ELF-1 (cell line): ENCODE results near the gene SLC12A7.
A peak's percentile ranks its signal among the peaks of the same experiment; 100 is the strongest.

Source experiments
- DNase-seq: peaks from one replicate; pipeline ENCODE4 v3.0.0-alpha.2; 2016; ENCODE audit warnings: low read depth, low spot score

The SLC12A7 gene

DNA sequence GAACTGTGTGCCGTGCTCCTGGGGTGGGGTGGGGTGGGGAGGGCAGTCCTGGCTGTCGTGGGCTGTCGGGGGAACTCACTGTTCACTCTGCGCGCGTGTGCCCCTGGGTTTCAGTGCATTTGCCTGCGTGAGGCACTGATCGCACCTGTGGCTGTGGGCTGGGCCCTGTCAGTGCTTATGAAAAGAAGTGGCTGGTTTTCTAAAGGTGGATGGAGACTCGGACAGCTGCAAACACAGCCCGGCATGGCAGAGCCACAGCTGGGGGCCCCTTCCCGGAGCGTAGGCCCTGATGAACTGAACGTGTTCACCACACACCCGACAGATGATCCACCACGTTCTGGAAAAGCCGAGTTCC, 60.5 kb downstream of the SLC12A7 start:
- DNase-seq = no peak

DNA sequence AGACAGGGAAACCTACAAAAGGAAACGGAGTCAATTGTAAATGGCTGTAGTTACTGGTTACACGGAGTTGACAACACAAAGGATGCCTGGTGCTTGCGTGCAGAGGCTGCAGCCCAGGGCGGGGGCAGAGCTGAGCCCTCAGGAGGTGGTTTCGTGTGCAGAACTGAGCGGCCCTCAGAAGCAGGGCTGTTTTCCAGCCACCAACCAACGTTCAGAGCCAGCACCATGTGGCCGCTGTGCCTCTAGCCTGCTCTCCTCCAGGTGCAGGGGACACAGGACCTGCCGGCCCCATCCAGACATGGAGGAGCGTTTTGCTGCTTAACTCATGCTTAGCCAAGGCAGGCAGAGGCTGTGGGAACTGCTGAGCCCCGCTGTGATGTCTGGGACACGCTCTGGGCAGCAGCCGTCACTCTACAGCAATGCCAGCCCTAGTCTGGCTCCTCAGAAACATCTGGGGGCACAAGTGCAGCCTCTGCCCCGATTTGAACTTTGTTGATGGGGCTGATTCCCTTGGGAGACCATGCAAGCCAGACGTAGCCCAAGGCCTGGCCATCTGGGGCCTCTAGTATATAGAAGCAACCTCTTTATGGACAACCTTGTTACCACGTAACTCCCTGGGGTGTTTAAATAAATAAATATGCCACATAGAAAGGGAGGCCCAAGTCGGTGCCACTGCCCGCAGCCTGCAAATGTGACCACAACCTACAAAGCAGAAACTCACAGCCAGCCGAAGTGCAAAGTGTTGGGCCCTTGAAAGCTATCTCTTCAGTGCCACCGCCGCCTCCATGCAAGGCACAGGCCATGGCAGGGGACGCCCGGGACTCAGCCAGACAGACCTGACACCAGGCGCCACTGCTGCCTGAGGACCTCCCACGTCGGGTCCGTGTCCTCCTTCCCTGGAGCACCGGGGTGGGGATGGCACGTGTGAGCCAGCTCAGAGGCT, 61.2 kb downstream of the SLC12A7 start:
- DNase-seq = peak; percentile 39

DNA sequence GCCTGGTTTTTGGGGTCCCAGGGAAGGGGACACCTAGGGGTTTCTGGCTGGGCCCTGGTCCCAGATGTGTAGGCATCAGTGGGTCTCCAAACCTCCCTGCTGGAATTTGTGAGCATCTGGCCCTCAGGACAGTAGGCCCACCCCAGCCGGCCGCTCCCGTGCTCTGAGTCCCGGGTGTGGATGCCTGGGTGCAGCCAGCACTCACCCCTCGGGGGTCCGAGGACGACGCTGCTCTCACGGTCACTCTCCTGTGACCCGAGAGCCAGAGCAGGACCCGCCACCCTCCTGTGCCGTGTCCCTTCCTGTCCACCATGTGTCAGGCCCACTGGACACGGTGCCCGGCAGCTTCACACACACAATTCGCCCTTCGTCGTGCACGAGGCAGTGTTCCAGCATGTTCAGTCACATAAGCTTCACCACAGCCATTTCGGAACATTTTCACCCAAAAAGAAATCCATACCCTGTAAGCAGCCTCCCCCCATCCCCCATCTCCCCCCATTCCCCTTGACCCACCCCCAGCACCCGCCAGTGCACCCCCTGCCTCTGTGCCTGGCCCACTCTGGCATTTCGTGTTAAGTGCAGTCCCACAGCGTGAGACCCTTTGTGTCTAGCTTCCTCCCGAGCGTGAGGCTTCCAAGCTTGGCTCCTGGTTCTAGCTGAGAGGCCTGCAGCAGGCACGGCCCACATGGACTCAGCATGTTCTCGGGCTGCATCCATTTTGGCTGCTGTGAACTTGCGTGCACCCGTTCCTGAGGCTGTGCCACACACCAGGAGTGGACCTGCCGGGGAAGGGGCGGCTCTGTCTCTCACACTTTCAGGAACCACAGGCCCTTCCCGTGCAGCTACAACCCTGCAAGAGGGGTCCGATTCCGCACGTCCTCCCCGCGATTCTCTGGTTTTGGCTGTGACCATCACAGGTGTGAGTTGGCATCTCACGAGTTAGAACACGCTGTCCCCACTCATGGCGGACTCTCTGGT, 62.7 kb downstream of the SLC12A7 start:
- no peak for DNase-seq

DNA sequence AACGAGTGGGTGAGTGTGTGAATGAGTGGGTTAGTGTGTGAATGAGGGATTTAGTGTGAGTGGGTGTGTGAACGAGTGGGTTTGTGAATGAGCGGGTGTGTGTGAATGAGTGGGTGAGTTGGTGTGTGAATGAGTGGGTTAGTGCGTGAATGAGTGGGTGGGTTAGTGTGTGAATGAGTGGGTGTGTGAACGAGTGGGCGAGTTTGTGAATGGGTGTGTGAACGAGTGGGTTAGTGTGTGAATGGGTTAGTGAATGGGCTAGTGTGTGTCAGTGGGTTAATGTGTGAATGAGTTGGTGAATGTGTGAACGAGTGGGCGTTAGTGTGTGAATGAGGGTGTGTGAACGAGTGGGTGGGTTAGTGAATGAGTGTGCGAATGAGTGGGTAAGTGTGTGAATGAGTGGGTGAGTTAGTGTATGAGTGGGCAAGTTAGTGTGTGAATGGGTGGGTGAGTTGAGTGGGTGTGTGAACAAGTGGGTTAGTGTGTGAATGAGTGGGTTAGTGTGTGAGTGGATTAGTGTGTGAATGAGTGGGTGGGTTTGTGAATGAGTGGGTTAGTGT, 63.6 kb downstream of the SLC12A7 start:
- DNase-seq = no peak

DNA sequence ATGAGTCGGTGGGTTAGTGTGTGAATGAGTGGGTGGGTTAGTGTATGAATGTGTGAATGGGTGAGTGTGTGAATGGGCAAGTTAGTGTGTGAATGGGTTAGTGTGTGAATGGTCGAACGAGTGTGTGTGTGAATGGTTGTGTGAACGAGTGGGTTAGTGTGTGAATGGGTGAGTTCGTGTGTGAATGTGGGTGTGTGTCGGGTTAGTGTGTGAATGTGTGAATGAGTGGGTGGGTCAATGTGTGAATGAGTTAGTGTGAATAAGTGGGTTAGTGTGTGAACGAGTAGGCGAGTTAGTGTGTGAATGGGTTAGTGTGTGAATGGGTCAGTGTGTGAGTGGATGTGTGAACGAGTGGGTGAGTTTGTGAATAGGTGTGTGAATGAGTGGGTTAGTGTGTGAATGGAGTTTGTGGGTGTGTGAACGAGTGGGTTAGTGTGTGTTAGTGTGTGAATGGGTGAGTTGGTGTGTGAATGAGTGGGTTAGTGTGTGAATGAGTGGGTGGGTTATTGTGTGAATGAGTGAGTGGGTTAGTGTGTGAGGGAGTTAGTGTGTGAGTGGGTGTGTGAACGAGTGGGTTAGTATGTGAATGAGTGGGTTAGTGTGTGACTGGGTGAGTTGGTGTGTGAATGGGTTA, 64.4 kb downstream of the SLC12A7 start:
- DNase-seq = no peak

DNA sequence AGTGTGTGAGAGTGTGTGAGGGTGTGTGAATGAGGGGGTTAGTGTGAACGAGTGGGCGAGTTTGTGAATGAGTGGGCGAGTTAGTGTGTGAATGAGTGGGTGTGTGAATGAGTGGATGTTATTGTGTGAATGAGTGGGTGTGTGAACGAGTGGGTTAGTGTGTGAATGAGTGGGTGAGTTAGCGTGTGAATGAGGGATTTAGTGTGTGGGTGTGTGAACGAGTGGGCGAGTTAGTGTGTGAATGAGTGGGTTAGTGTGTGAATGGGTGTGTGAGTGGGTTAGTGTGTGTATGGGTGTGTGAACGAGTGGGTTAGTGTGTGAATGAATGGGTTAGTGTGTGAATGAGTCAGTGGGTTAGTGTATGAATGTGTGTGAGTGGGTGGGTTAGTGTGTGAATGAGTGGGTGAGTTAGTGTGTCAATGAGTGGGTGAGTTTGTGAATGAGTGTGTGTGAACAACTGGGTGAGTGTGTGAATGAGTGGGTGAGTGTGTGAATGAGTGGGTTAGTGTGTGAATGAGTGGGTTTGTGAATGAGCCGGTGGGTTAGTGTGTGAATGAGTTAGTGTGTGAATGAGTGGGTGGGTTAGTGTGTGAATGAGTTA, 65.8 kb downstream of the SLC12A7 start:
- no peak for DNase-seq

DNA sequence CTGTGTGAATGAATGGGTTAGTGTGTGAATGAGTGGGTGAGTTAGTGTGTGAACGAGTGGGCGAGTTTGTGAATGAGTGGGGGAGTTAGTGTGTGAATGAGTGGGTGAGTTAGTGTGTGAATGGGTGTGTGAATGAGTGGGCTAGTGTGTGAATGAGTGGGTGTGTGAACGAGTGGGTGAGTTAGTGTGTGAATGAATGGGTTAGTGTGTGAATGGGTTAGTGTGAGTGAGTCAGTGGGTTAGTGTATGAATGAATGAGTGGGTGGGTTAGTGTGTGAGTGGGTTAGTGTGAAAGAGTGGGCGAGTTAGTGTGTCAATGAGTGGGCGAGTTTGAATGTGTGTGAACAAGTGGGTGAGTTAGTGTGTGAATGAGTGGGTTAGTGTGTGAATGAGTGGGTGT, 67.7 kb downstream of the SLC12A7 start:
- DNase-seq = no peak

DNA sequence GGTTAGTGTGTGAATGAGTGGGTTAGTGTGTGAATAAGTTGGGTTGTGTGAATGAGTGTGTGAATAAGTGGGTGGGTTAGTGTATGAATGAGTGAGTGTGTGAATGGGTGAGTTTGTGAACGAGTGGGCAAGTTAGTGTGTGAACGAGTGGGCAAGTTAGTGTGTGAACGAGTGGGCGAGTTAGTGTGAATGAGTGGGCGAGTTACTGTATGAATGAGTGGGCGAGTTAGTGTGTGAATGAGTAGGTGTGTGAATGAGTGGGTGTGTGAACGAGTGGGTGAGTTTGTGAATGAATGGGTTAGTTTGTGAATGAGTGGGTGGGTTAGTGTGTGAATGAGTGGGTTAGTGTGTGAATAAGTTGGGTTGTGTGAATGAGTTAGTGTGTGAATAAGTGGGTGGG, 68.5 kb downstream of the SLC12A7 start:
- DNase-seq = no peak

DNA sequence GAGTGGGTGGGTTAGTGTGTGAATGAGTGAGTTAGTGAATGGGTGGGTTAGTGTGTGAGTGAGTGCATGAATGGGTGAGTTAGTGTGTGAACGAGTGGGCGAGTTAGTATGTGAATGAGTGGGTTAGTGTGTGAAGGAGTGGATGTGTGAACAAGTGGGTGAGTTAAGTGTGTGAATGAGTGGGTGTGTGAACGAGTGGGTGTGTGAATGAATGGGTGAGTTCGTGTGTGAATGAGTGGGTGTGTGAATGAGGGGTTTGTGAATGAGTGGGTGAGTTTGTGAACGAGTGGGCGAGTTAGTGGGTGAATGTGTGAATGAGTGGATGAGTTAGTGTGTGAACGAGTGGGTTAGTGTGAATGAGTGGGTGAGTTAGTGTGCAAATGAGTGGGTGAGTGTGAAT, 69.2 kb downstream of the SLC12A7 start:
- DNase-seq = no peak

DNA sequence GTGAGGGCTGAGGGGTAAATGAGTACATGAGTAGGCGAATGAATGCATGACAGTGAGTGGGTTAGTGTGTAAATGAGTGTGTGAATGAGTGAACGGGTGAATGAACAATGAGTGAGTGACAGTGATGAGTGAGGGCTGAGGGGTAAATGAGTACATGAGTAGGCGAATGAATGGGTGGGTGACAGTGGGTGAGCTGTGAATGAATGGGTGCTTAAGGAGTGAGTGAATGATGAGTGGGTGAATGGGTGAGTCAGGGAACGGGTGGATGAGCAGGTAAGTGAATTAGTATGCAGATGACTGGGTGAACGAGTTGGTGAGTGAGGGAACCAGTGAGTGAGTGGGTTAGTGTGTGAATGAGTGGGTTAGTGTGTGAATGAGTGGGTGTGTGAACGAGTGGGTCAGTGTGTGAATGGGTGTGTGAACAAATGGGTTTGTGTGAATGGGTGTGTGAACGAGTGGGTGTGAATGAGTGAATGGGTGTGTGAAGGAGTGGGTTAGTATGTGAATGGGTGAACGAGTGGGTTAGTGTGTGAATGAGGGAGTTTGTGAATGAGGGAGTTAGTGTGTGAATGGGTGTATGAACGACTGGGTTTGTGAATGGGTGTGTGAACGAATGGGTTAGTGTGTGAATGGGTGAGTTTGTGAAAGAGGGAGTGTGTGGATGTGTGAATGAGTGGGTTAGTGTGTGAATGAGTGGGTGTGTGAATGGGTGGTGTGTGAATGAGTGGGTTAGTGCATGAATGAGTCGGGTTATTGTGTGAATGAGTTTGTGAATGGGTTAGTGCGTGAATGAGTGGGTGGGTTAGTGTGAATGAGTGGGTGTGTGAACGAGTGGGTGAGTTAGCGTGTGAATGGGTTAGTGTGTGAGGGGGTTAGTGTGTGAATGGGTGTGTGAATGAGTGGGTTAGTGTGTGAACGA, 70.4 kb downstream of the SLC12A7 start:
- DNase-seq = no peak

DNA sequence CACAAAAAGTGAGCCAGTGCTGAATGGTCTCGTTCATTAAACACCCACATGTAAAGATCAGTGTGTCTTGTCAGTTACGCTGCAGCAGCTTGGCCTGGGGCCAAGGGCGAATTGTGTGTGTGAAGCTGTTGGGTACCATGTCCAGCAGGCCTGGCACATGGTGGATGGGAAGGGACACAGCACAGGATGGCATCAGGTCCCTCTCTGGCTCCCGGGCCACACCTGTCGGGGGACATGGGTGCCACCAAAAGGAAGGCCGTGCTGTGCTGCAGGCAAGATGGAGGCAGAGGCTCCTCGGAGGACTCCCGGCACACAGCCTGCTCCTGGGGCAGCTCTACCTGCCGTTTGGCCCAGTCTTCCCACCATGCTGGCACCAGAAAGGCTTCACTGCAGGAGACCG, 71.3 kb downstream of the SLC12A7 start:
- no peak for DNase-seq

DNA sequence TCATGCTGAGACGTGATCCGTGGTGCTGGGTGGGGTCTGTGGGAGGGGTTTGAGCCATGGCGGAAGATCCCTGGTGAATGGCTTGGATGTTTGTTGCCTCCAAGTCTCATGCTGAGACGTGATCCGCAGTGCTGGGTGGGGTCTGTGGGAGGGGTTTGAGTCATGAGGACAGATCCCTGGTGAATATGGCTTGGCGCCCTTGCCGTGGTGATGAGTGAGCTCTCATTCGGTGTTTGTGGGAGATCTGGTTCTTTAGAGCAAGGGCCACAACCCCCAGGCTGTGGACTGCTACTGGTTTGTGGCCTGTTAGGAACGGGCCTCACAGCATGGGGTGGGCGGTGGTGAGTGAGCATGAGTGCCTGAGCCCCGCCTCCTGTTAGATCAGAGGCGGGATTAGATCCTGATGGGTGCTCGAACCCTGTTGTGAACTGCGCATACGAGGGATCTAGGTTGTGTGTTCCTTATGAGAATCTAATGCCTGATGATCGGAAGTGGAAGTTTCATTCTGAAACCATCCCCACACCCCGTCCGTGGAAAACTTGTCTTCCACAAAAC, 72.1 kb downstream of the SLC12A7 start:
- no peak for DNase-seq

DNA sequence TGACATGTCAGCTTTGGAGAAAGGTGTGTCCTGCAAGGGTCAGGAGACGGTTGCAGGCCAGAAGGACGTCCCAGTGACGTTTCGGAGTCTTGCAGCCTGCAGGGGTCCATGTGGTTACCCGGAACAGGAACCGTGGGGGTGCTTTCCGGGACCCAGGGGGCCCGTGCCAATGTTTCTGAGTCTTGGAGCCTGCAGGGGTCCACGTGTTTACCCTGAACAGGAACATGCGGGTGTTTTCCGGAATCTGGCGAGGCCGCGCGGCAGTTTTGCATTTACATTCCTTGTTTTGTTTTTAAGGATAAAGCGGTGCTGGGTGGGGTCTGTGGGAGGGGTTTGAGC, 72.7 kb downstream of the SLC12A7 start:
- no peak for DNase-seq

DNA sequence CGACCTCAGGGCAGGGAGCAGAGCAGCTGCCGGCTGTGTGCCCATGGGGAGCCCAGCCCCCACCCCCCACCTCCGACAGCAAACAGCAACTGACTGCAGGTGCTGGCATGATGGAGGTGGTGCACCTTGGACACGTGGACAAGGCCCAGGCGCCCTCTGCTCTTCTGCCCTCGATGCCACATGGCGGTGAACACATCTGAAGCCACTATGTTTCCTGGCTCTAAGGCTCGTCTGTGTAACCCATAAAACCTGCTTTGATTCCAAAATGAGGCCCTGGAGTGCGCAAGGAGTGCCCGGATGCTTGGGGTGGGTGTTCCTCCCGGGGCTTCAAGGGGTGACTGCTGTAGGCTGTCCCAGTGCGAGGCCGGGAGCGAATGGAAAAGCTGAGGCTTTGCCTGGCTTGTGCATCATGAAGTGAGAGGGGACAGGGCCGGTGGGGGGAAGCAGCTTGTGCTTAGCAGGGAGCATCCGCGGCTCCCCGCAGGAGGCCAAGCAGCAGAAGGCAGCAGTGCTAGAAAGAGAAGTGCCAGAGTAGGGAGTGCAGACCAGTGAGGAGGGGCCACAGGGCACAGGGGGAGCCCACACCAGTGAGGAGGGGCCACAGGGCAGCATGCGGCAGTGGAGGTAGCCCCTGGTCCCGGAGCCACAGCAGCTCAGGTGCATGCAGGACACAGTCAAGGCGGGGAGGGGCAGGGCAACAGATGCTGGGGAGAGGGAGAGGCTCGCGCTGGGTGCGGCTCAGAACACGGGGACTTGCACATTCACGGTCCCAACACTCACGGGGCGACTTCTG, 73.2 kb downstream of the SLC12A7 start:
- no peak for DNase-seq

DNA sequence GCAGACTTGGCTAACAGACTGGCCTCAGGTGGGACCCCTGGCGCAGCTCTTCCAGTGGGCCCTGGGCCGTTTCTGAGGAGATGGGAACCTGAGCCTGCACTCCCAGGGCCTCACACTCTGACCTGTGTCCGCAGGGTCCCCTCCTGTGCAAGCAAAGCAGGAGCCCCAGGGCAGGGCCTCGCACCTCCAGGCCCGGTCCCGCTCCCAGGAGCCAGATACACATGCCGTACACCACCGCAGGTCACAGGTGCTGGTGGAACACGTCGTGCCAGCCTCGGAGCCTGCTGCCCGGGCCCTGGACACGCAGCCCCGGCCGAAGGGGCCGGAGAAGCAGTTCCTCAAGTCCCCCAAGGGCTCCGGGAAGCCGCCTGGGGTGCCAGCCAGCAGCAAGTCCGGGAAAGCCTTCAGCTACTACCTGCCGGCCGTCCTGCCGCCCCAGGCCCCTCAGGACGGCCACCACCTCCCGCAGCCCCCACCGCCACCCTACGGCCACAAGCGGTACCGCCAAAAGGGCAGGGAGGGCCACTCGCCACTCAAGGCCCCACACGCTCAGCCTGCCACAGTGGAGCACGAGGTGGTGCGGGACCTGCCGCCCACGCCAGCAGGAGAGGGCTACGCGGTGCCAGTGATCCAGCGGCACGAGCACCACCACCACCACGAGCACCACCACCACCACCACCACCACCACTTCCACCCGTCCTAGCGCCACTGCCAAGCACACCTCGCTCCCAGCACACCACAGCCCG, 74.0 kb downstream of the SLC12A7 start:
- no peak for DNase-seq

DNA sequence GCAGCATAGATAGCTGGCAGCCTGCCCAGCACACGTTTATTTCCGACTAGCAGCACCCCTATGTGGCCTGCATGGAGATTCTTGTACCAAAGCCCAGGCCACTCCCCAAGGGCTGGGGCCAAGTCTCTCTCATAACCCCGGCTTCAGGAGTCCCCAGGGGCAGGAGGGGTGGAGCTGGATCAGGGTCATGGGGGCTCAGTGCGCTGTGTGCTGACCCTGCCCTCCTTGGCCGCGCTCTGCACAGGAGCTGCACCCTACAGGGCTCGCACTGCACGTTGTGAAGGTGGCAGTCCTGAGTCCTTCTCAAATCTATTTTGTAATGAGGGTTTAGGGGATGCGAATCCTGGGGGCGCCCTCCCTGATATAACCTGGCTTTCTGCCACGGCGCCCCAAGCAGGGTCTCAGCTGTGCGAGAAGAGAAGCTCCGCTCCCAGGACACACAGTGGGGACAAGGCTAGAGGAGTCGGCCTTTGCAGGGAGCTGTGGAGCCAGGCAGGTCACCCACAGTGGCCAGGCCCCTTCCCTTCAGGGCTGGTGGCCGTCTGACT, 74.7 kb downstream of the SLC12A7 start:
- no peak for DNase-seq

DNA sequence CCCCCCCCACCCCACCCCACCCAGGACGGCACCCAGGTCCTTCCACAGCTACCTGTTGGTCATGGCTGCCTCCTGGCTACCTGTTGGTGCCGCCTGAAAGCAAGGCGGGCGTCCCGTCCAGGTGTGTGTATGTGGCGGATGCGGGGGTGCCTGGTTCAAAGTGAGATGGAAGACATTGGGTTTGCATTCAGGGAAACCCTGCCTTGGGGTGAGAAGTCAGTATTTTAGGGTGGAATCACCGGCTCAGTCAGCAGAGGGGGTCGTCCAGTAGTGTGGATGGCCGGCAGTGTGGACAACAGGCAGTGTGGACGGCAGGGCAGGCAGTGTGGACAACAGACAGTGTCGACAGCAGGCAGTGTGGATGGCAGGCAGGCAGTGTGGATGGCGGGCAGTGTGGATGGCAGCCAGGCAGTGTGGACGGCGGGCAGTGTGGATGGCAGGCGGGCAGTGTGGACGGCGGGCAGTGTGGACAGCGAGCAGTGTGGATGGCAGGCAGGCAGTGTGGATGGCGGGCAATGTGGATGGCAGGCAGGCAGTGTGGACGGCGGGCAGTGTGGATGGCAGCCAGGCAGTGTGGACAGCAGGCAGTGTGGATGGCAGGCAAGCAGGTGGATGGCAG, 75.2 kb downstream of the SLC12A7 start:
- no peak for DNase-seq
